ENCODE data around the gene BZW1.

GRCh38 chr2:200782251-200782650, 29.5 kb upstream of the BZW1 start:
- TF ChIP-seq CTCF (IDR thresholded peaks at IDR 0.05 in 4 of 5, conservative IDR thresholded peaks at IDR 0.05 in 1 of 5) (no peak), POLR2A (IDR thresholded peaks at IDR 0.05) (no peak)
